ENCODE results near the gene DNM3. TPM values are rescaled to one million over a fixed set of nuclear protein-coding genes. Genes with fewer than 3 reads are reported as not detected.
A peak's percentile ranks its signal among the peaks of the same experiment; 100 is the strongest.

The DNM3 gene
- total RNA-seq, 4 donors from 2014 or later, result 2.7 to 3.3 TPM; not detected in 2

GRCh38 chr1:172394811-172395210 lies 553.5 kb downstream of the DNM3 start:
- 67 to 71% methylated on average over 5 of the region's 5 CpGs for WGBS, 2 donors (ENCODE audit: low coverage in 1 of 2)
- intact Hi-C loops (cut with DNase I; ENCODE audit: low total_unique reads), result loop anchor here (5.0 kb wide), 1 partner anchor 253 kb away; no protein-coding TSS in a partner anchor
- Histone ChIP-seq H3K36me3 (no peaks in the 10 kb centered on the region), H3K4me3 (no peak overlapping the region), H3K27ac (peak overlapping the region; percentile 64 to 78 (median 71)), H3K9me3 (no peaks in the 10 kb centered on the region), H3K4me1 (peaks cover 15 to 68% (median 34%) of the 10 kb centered on the region in 4 donors), H3K27me3 (no peaks in the 10 kb centered on the region)
- in situ Hi-C loops (cut with MboI; ENCODE audit: low pct_ligation_motif_present in 1 of 4, low pct_unique_long_range_greater_than_20kb in 1 of 4, low sequenced_read_pairs in 3 of 4), result loop anchor here in 1 of 4 donors (25.0 kb wide), 1 partner anchor 208 kb away; no protein-coding TSS in a partner anchor
- TF ChIP-seq EP300 (IDR thresholded peaks at IDR 0.05; ENCODE audit: low read depth) (no peak), CTCF (IDR thresholded peaks at IDR 0.05) (no peak), POLR2AphosphoS5 (IDR thresholded peaks at IDR 0.05) (no peak), POLR2A (IDR thresholded peaks at IDR 0.05) (no peak)
- no peak for DNase-seq

- no peaks in the 10 kb centered on the region for H3K27me3 ChIP-seq
- no peaks in the 10 kb centered on the region for H3K9me3 ChIP-seq
- WGBS, 2 donors (ENCODE audit: low coverage in 1 of 2), result 83% methylated on average over 3 of the region's 3 CpGs; no CpG with 5 or more reads in 1 of the 2 donors
- no peak for TF ChIP-seq EP300 (IDR thresholded peaks at IDR 0.05; ENCODE audit: low read depth)
- no peak for TF ChIP-seq CTCF (IDR thresholded peaks at IDR 0.05)
- TF ChIP-seq POLR2AphosphoS5 (IDR thresholded peaks at IDR 0.05), result no peak
- TF ChIP-seq POLR2A (IDR thresholded peaks at IDR 0.05), result no peak
- H3K4me3 ChIP-seq, result no peak overlapping the region
- H3K36me3 ChIP-seq, result no peaks in the 10 kb centered on the region
- peaks cover 21 to 68% (median 39%) of the 10 kb centered on the region in 4 donors for H3K4me1 ChIP-seq
- no peak overlapping the region for H3K27ac ChIP-seq
- in situ Hi-C loops (cut with MboI; ENCODE audit: low pct_ligation_motif_present in 1 of 4, low pct_unique_long_range_greater_than_20kb in 1 of 4, low sequenced_read_pairs in 3 of 4), result loop anchor here in 1 of 4 donors (25.0 kb wide), 1 partner anchor 208 kb away; no protein-coding TSS in a partner anchor
- no peak for DNase-seq
- intact Hi-C loops (cut with DNase I; ENCODE audit: low total_unique reads), result loop anchor here (5.0 kb wide), 1 partner anchor 253 kb away; no protein-coding TSS in a partner anchor
Measured at GRCh38 chr1:172395576-172395975, 554.3 kb downstream of the DNM3 start.

- Histone ChIP-seq H3K9me3 (no peaks in the 10 kb centered on the region), H3K4me1 (peaks cover 21 to 55% (median 39%) of the 10 kb centered on the region in 4 donors), H3K27ac (peak overlapping the region in 3 of 4 donors; percentile 52 to 74 (median 71)), H3K27me3 (no peaks in the 10 kb centered on the region), H3K36me3 (no peaks in the 10 kb centered on the region), H3K4me3 (no peak overlapping the region)
- in situ Hi-C loops (cut with MboI; ENCODE audit: low pct_ligation_motif_present in 1 of 4, low pct_unique_long_range_greater_than_20kb in 1 of 4, low sequenced_read_pairs in 3 of 4) (loop anchor here in 1 of 4 donors (25.0 kb wide), 1 partner anchor 210 kb away; no protein-coding TSS in a partner anchor), intact Hi-C loops (cut with DNase I; ENCODE audit: low total_unique reads) (loop anchor here (5.0 kb wide), 1 partner anchor 255 kb away; no protein-coding TSS in a partner anchor)
- no peak for DNase-seq
- TF ChIP-seq POLR2A (IDR thresholded peaks at IDR 0.05), result no peak
- no peak for TF ChIP-seq EP300 (IDR thresholded peaks at IDR 0.05; ENCODE audit: low read depth)
- no peak for TF ChIP-seq POLR2AphosphoS5 (IDR thresholded peaks at IDR 0.05)
- TF ChIP-seq CTCF (IDR thresholded peaks at IDR 0.05), result no peak
- WGBS, 2 donors (ENCODE audit: low coverage in 1 of 2), result 61 to 73% methylated on average over 3 of the region's 3 CpGs
Measured at GRCh38 chr1:172397221-172397620, 555.9 kb downstream of the DNM3 start.

- intact Hi-C loops (cut with DNase I; ENCODE audit: low total_unique reads), result loop anchor here (2.0 to 5.0 kb wide), 2 partner anchors 39 to 255 kb away; no protein-coding TSS in a partner anchor
- H3K4me1 ChIP-seq, result peaks cover 21 to 55% (median 39%) of the 10 kb centered on the region in 4 donors
Measured at GRCh38 chr1:172397633-172398032, 556.3 kb downstream of the DNM3 start.

More at GRCh38 chr1:172397633-172398032, 556.3 kb downstream of the DNM3 start:
- Histone ChIP-seq H3K27me3 (no peaks in the 10 kb centered on the region), H3K36me3 (no peaks in the 10 kb centered on the region), H3K27ac (peak overlapping the region; percentile 52 to 74 (median 70)), H3K9me3 (no peaks in the 10 kb centered on the region), H3K4me3 (no peak overlapping the region)
- no peak for DNase-seq
- no peak for TF ChIP-seq POLR2AphosphoS5 (IDR thresholded peaks at IDR 0.05)
- TF ChIP-seq POLR2A (IDR thresholded peaks at IDR 0.05), result no peak
- TF ChIP-seq CTCF (IDR thresholded peaks at IDR 0.05), result no peak
- TF ChIP-seq EP300 (IDR thresholded peaks at IDR 0.05; ENCODE audit: low read depth), result no peak
- 76 to 84% methylated on average over 2 of the region's 2 CpGs for WGBS, 2 donors (ENCODE audit: low coverage in 1 of 2)
- in situ Hi-C loops (cut with MboI; ENCODE audit: low pct_ligation_motif_present in 1 of 4, low pct_unique_long_range_greater_than_20kb in 1 of 4, low sequenced_read_pairs in 3 of 4), result loop anchor here in 1 of 4 donors (25.0 kb wide), 1 partner anchor 210 kb away; no protein-coding TSS in a partner anchor
